Ascending aorta (tissue), 2 donors: ENCODE measurements around the gene LEFTY1. TPM values are rescaled to one million over a fixed set of nuclear protein-coding genes. Genes with fewer than 3 reads are reported as not detected.

ENCODE experiments used
- DNase-seq, 2 donors: peaks; one replicate each; pipeline ENCODE4 v3.0.0-alpha.2; 2019; ENCODE audit warnings: low spot score in 2 of 2
- H3K27ac ChIP-seq, 2 donors: fragments of 200-600 bp; sonication (generic); one replicate each; pipeline ENCODE4 v1.5.1; 2016 to 2017; ENCODE audit warnings: mild to moderate bottlenecking in 1 of 2
- H3K27me3 ChIP-seq: fragments of 200-600 bp; sonication (generic); one replicate; pipeline ENCODE4 v1.5.1; 2017
- H3K36me3 ChIP-seq, 2 donors: fragments of 200-600 bp; sonication (generic); one replicate each; pipeline ENCODE4 v1.5.1; 2016
- H3K4me1 ChIP-seq, 2 donors: fragments of 200-600 bp; sonication (generic); one replicate each; pipeline ENCODE4 v1.5.1; 2016 to 2017; ENCODE audit warnings: mild to moderate bottlenecking in 1 of 2
- H3K4me3 ChIP-seq, 2 donors: fragments of 200-600 bp; sonication (generic); one replicate each; pipeline ENCODE4 v1.5.1; 2016 to 2017; ENCODE audit warnings: mild to moderate bottlenecking in 1 of 2
- H3K9me3 ChIP-seq, 2 donors: fragments of 200-600 bp; sonication (generic); one replicate each; pipeline ENCODE4 v1.5.1; 2016
- CTCF ChIP-seq, 3 experiments: fragments of 200-600 bp in 2 of 3; fragments of 450-650 bp in 1 of 3; sonication (generic) in 2 of 3; IDR thresholded peaks; one replicate each; pipeline ENCODE4 v1.5.1; 2016 to 2019; ENCODE audit warnings: antibody characterized with exemption in 3 of 3, mild to moderate bottlenecking in 1 of 3, moderate library complexity in 1 of 3
- intact Hi-C: fragments of 100-400 bp; cut with DNase I; formaldehyde crosslinking; loops from one replicate; pipeline ENCODE4 v1.15.1; 2023
- total RNA-seq: library from RNA; depleted of rRNA; stranded (reverse); fragments of >200 nt; gene quantifications from one replicate; pipeline ENCODE4 v1.1.0, GENCODE V29; 2016

Gene LEFTY1
- total RNA-seq, 1 donor from 2014 or later = not detected

DNA sequence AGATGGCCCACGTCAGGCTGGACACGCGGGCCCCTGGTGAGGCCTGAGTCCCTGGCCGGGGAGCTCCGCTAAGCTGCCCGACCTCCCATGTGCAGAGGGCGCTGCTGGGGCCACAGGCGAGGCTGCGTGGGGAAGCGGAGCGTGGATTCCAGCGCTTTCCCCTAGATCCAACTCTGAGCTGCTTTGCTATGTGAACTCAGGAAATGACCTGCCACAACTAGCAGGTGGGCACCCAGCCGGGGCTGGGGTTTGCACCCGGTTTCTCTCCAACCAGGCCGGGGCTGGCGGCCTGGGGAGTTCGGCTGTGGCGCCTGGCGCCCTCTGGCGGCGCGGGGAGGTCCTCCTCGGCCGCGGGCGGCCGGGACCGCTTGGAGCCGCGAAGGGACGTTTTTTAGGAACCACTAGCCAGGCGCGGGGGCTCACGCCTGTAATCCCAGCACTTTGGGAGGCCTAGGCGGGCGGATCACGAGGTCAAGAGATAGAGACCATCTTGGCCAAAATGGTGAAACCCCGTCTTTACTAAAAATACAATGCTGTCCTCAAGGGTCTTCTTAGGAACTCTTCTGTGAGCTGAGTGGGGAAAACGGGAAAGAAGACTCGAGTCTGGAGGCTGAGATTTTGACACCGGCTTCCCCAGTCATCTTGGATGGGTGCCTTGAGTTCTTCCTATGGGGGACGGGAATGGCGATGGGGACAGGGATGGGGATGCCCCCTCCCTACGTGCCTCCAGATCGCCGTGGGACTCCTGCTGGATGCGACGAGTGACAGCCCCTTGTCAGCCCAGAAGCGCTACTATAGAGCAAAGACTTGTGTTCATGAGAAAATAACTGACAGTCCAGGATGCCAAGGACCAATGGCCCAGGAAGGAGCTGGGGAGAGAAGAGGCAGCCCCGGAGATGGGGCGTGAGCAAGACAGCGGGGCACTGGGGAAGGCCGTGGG, 22.5 kb upstream of the LEFTY1 start:
- H3K27me3 ChIP-seq = no peaks in the 10 kb centered on the region
- no peaks in the 10 kb centered on the region for H3K9me3 ChIP-seq
- no peak overlapping the region for H3K27ac ChIP-seq
- H3K4me1 ChIP-seq = peaks cover 0 to 4% of the 10 kb centered on the region in 2 donors
- peak in 1 of 2 donors; percentile 79 for DNase-seq
- peaks cover 2 to 5% of the 10 kb centered on the region in 2 donors for H3K36me3 ChIP-seq
- peak; percentile 92 to 97 (median 96) for TF ChIP-seq CTCF (IDR thresholded peaks at IDR 0.05)
- H3K4me3 ChIP-seq = no peak overlapping the region
- intact Hi-C loops = loop anchor here (1.0 to 5.0 kb wide), 4 partner anchors 29 to 436 kb away; partner anchors contain the start of genes SRP9 and TMEM63A

DNA sequence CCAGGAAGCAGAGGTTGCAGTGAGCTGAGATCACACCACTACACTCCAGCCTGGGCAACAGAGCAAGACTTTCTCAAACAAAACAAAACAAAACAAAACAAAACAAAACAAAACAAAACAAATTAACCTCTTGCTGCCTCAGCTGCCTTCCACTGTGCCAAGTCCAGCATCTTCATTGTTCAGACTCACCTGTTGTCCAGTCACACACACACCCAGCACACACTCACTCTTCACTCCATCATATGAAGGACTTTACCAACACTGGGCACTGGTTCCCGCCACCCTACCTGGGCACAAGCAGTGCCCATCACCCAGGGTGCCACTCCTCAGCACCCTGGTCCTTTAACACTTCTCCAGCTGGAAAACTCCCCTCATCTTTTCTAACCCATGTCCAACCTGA, 20.5 kb upstream of the LEFTY1 start:
- Histone ChIP-seq H3K9me3 (no peaks in the 10 kb centered on the region), H3K36me3 (no peaks in the 10 kb centered on the region), H3K4me1 (peaks cover 0 to 4% of the 10 kb centered on the region in 2 donors), H3K4me3 (no peak overlapping the region), H3K27me3 (no peaks in the 10 kb centered on the region), H3K27ac (no peak overlapping the region)
- DNase-seq = no peak
- intact Hi-C loops = no loop called here
- no peak for TF ChIP-seq CTCF (IDR thresholded peaks at IDR 0.05)

DNA sequence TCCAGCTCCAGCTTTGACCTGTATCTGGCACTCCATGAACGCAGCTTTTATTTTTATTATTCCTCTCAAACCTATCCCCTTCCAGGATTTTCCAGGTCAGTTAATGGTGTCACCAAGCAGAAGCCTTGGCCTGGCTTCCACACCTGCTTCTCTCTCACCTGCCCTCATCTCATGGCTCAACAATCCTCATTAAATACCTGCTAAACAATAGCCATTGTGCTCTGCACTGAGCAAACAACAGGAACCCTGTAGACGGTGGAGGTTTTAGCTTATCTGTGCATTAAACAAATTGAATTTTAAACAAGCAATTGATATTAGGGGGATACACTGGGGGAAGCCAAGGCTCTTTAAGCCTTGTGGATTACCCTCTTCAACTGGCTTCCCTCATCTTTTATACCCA, 19.8 kb upstream of the LEFTY1 start:
- no peak overlapping the region for H3K4me3 ChIP-seq
- no peak overlapping the region for H3K27ac ChIP-seq
- no peaks in the 10 kb centered on the region for H3K36me3 ChIP-seq
- DNase-seq = no peak
- H3K27me3 ChIP-seq = no peaks in the 10 kb centered on the region
- H3K4me1 ChIP-seq = peaks cover 0 to 4% of the 10 kb centered on the region in 2 donors
- no peaks in the 10 kb centered on the region for H3K9me3 ChIP-seq
- intact Hi-C loops = no loop called here
- TF ChIP-seq CTCF (IDR thresholded peaks at IDR 0.05) = no peak

DNA sequence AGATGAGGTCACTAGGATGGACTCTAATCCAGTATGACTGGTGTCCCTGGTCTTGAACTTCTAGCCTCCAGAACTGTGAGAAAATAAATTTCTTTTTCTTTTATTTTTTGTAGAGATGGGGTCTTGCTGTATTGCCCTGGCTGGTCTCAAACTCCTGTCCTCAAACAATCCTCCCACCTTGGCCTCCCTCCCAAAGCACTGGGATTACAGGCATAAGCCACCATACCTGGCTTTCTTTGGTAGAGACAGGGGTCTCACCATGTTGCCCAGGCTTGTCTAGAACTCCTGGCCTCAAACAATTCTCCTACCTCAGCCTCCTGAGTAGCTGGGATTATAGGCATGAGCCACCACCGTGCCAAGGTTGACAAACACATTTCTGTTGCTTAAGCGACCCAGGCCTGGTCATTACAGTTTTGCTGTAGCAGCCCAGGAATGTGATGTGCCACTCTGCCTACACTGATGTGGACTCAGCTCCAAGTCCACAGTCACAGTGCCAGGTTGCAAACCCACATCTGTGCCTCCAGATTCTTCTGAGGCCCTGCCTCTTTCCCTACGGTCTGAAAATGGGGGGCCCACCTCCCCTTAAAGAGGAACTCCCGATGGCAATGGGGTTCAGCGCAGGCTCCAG, 19.2 kb upstream of the LEFTY1 start:
- intact Hi-C loops = no loop called here

GRCh38 chr1:225907341-225907740, 18.4 kb upstream of the LEFTY1 start:
- intact Hi-C loops = no loop called here
- no peak for DNase-seq
- no peaks in the 10 kb centered on the region for H3K36me3 ChIP-seq
- no peaks in the 10 kb centered on the region for H3K27me3 ChIP-seq
- no peak overlapping the region for H3K27ac ChIP-seq
- no peaks in the 10 kb centered on the region for H3K9me3 ChIP-seq
- H3K4me3 ChIP-seq = no peak overlapping the region
- TF ChIP-seq CTCF (IDR thresholded peaks at IDR 0.05) = no peak
- H3K4me1 ChIP-seq = peaks cover 0 to 4% of the 10 kb centered on the region in 2 donors

More for the DNA sequence above, 19.2 kb upstream of the LEFTY1 start:
- peaks cover 0 to 4% of the 10 kb centered on the region in 2 donors for H3K4me1 ChIP-seq
- no peaks in the 10 kb centered on the region for H3K36me3 ChIP-seq
- no peak for TF ChIP-seq CTCF (IDR thresholded peaks at IDR 0.05)
- H3K9me3 ChIP-seq = no peaks in the 10 kb centered on the region
- no peak for DNase-seq
- no peak overlapping the region for H3K4me3 ChIP-seq
- no peak overlapping the region for H3K27ac ChIP-seq
- no peaks in the 10 kb centered on the region for H3K27me3 ChIP-seq
